ENCODE data around the gene DENND4A.

- TF ChIP-seq CTCF (IDR thresholded peaks at IDR 0.05) (no peak), POLR2A (IDR thresholded peaks at IDR 0.05) (no peak)
These were observed 103.6 kb downstream of the DENND4A start for GRCh38 chr15:65688462-65688861.
